K562 (cell line): ENCODE results near the gene SRP54. TPM values are rescaled to one million over a fixed set of nuclear protein-coding genes. Genes with fewer than 3 reads are reported as not detected.
A peak's percentile ranks its signal among the peaks of the same experiment; 100 is the strongest.

Experiments used
- ARID3A ChIP-seq: IDR thresholded peaks from 2 replicates; pipeline ENCODE4 v1.6.1; 2012; ENCODE audit warnings: low read depth, low read length, improper control_type of control experiment, borderline replicate concordance
- CREM ChIP-seq: IDR thresholded peaks from 2 replicates; pipeline ENCODE4 v1.6.1; 2014; ENCODE audit warnings: antibody characterized with exemption, low read depth
- DPF2 ChIP-seq: fragments of 450-650 bp; IDR thresholded peaks from 2 replicates; pipeline ENCODE4 v1.6.1; 2016
- EP300 ChIP-seq: IDR thresholded peaks from 2 replicates; pipeline ENCODE4 v1.6.1; 2012; ENCODE audit warnings: low read length, improper control_type of control experiment
- EWSR1 ChIP-seq: fragments of 450-650 bp; IDR thresholded peaks from 2 replicates; pipeline ENCODE4 v1.6.1; 2018; ENCODE audit warnings: borderline replicate concordance, mild to moderate bottlenecking, low read depth, moderate library complexity; ENCODE audit not compliant: partially characterized antibody
- KDM5B ChIP-seq: fragments of 200-600 bp; sonication (generic); IDR thresholded peaks from 2 replicates; pipeline ENCODE4 v1.6.1; 2012; ENCODE audit warnings: low read depth, mild to moderate bottlenecking, moderate library complexity, low read length, control low read depth, inconsistent platforms; ENCODE audit not compliant: insufficient replicate concordance
- MEIS2 ChIP-seq: fragments of 450-650 bp; IDR thresholded peaks from 2 replicates; pipeline ENCODE4 v1.6.1; 2014; ENCODE audit warnings: mild to moderate bottlenecking; ENCODE audit not compliant: partially characterized antibody
- NCOA4 ChIP-seq: fragments of 450-650 bp; IDR thresholded peaks from 2 replicates; pipeline ENCODE4 v1.6.1; 2018; ENCODE audit warnings: mild to moderate bottlenecking; ENCODE audit not compliant: partially characterized antibody
- PHB ChIP-seq: fragments of 250-450 bp; sonication (Bioruptor Pico); IDR thresholded peaks from 2 replicates; pipeline ENCODE4 v1.5.0; 2021
- TRIM28 ChIP-seq: fragments of 450-650 bp; IDR thresholded peaks from 2 replicates; pipeline ENCODE4 v1.6.1; 2017
- ZFPM2 ChIP-seq: fragments of 250-450 bp; sonication (Bioruptor Pico); IDR thresholded peaks from 2 replicates; pipeline ENCODE4 v1.5.1; 2022; ENCODE audit warnings: mild to moderate bottlenecking
- ZNF134 ChIP-seq: fragments of 250-450 bp; sonication (Bioruptor Pico); conservative IDR thresholded peaks from 2 replicates; pipeline ENCODE4 v1.4.0; 2020
- ZNF76 ChIP-seq: fragments of 250-450 bp; sonication (Bioruptor Pico); IDR thresholded peaks from 2 replicates; pipeline ENCODE4 v1.4.0; 2020; ENCODE audit warnings: mild to moderate bottlenecking, moderate library complexity, borderline replicate concordance
- polyA plus RNA-seq, 8 experiments: library from polyadenylated mRNA; depleted of rRNA in 4 of 8; stranded (reverse) in 5 of 8; unstranded in 3 of 8; fragments of >200 nt; fragmentation: Nextera tagmentation in 2 of 8; fragmentation: Illumina TruSeq in 1 of 8; extraction: Ambion mirVana in 2 of 8; extraction: Trizol in 1 of 8; gene quantifications; 2 replicates each; pipeline versions ENCODE4 v1.2.1 to v1.2.3, GENCODE V29; 2011 to 2014; ENCODE audit warnings: inconsistent platforms in 1 of 8, missing spikeins in 1 of 8
- total RNA-seq, 7 experiments: library from RNA; depleted of rRNA in 6 of 7; stranded (reverse); fragments of >200 nt in 6 of 7; fragmentation: Illumina TruSeq in 2 of 7; extraction: Trizol in 2 of 7; gene quantifications; 2 replicates each; pipeline versions ENCODE4 v1.2.1 to v1.2.3, GENCODE V29; 2011 to 2021; ENCODE audit warnings: low replicate concordance in 1 of 7
- TF ChIP-seq, protein P1 (sequence below), 2 experiments: fragments of 200-800 bp in 1 of 2; sonication (Bioruptor generic) in 1 of 2; sonication (generic) in 1 of 2; formaldehyde crosslinking in 1 of 2; IDR thresholded peaks in 1 of 2; conservative IDR thresholded peaks in 1 of 2; 2 replicates each; pipeline versions ENCODE4 v1.5.0 to v1.6.1; 2016 to 2020; ENCODE audit warnings: missing compliant biosample characterization in 1 of 2, missing genetic modification characterization in 1 of 2, missing genetic modification reagents in 1 of 2
- TF ChIP-seq, protein P2 (sequence below): fragments of 250-450 bp; sonication (Bioruptor Pico); IDR thresholded peaks from 2 replicates; pipeline ENCODE4 v1.4.0; 2020; ENCODE audit warnings: mild to moderate bottlenecking, moderate library complexity, borderline replicate concordance
- TF ChIP-seq, protein P3 (sequence below): fragments of 250-450 bp; sonication (Bioruptor Pico); IDR thresholded peaks from 2 replicates; pipeline ENCODE4 v1.4.0; 2020

The SRP54 gene
- total and polyA plus RNA-seq, 9 of the 15 experiments (the other 6 are each of a cell fraction or from before 2014, with no cell fraction given): 28.6 to 69.8 (median 51.7) TPM

DNA sequence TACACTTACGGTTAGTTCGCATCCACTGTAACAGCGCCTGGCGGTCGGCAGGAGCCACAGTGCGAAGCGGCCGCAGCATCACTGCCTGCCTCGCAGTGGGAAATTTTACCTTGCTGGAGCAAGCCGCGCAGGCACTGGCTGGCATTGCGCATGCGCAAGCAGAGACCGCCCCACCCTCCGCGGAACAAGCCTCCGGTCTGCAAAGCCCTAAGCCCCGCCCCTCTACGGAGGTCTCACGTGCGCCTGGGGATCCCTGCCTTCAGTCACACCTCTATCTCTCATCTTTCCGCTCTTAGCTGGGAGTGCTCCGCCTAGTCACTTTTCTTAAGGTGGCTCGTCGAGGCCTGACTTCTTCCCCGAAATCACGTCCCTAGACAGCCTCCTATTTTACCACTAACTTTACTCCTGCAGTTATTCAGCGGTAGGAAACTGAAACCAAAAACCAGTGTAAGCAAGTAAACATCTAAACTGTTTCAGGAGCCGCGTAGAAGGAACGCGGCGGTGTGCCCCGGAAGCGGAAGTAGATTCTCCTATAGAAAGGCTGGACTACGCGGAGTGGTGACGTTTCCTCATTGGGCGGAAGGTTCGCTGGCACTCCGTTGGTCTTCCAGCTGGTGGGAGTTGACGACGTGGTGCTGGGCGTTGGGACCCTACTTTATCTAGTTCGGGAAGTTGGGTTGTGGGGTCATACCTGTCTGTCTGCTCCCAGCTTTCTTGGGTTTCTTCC, at the start of gene SRP54 (continued):
- TF ChIP-seq, protein P1, sequence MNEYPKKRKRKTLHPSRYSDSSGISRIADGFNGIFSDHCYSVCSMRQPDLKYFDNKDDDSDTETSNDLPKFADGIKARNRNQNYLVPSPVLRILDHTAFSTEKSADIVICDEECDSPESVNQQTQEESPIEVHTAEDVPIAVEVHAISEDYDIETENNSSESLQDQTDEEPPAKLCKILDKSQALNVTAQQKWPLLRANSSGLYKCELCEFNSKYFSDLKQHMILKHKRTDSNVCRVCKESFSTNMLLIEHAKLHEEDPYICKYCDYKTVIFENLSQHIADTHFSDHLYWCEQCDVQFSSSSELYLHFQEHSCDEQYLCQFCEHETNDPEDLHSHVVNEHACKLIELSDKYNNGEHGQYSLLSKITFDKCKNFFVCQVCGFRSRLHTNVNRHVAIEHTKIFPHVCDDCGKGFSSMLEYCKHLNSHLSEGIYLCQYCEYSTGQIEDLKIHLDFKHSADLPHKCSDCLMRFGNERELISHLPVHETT (CRISPR knock-in tag; conservative IDR thresholded peaks at IDR 0.05 in 1 of 2, IDR thresholded peaks at IDR 0.05 in 1 of 2): no peak
- TF ChIP-seq ZNF76 (no peak), MEIS2 (peak; percentile 91), DPF2 (peak; percentile 45; the same call in 1 of the 2 replicates), KDM5B (peak; percentile 90), ZNF134 (CRISPR knock-in tag) (no peak), TRIM28 (no peak), ARID3A (0 out of 2 replicates have a peak, but pooled peaks have one; percentile 40), EP300 (peak; percentile 25; the same call in 1 of the 2 replicates), NCOA4 (no peak), EWSR1 (no peak), PHB (no peak), ZFPM2 (CRISPR knock-in tag) (no peak), CREM (peak; percentile 87)
- TF ChIP-seq, protein P2, sequence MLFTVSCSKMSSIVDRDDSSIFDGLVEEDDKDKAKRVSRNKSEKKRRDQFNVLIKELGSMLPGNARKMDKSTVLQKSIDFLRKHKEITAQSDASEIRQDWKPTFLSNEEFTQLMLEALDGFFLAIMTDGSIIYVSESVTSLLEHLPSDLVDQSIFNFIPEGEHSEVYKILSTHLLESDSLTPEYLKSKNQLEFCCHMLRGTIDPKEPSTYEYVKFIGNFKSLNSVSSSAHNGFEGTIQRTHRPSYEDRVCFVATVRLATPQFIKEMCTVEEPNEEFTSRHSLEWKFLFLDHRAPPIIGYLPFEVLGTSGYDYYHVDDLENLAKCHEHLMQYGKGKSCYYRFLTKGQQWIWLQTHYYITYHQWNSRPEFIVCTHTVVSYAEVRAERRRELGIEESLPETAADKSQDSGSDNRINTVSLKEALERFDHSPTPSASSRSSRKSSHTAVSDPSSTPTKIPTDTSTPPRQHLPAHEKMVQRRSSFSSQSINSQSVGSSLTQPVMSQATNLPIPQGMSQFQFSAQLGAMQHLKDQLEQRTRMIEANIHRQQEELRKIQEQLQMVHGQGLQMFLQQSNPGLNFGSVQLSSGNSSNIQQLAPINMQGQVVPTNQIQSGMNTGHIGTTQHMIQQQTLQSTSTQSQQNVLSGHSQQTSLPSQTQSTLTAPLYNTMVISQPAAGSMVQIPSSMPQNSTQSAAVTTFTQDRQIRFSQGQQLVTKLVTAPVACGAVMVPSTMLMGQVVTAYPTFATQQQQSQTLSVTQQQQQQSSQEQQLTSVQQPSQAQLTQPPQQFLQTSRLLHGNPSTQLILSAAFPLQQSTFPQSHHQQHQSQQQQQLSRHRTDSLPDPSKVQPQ: peak; percentile 37; the same call in 1 of the 2 replicates
- TF ChIP-seq, protein P3, sequence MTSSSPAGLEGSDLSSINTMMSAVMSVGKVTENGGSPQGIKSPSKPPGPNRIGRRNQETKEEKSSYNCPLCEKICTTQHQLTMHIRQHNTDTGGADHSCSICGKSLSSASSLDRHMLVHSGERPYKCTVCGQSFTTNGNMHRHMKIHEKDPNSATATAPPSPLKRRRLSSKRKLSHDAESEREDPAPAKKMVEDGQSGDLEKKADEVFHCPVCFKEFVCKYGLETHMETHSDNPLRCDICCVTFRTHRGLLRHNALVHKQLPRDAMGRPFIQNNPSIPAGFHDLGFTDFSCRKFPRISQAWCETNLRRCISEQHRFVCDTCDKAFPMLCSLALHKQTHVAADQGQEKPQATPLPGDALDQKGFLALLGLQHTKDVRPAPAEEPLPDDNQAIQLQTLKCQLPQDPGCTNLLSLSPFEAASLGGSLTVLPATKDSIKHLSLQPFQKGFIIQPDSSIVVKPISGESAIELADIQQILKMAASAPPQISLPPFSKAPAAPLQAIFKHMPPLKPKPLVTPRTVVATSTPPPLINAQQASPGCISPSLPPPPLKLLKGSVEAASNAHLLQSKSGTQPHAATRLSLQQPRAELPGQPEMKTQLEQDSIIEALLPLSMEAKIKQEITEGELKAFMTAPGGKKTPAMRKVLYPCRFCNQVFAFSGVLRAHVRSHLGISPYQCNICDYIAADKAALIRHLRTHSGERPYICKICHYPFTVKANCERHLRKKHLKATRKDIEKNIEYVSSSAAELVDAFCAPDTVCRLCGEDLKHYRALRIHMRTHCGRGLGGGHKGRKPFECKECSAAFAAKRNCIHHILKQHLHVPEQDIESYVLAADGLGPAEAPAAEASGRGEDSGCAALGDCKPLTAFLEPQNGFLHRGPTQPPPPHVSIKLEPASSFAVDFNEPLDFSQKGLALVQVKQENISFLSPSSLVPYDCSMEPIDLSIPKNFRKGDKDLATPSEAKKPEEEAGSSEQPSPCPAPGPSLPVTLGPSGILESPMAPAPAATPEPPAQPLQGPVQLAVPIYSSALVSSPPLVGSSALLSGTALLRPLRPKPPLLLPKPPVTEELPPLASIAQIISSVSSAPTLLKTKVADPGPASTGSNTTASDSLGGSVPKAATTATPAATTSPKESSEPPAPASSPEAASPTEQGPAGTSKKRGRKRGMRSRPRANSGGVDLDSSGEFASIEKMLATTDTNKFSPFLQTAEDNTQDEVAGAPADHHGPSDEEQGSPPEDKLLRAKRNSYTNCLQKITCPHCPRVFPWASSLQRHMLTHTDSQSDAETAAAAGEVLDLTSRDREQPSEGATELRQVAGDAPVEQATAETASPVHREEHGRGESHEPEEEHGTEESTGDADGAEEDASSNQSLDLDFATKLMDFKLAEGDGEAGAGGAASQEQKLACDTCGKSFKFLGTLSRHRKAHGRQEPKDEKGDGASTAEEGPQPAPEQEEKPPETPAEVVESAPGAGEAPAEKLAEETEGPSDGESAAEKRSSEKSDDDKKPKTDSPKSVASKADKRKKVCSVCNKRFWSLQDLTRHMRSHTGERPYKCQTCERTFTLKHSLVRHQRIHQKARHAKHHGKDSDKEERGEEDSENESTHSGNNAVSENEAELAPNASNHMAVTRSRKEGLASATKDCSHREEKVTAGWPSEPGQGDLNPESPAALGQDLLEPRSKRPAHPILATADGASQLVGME: no peak
